ENCODE results near the gene SIPA1L3. TPM values are rescaled to one million over a fixed set of nuclear protein-coding genes. Genes with fewer than 3 reads are reported as not detected.

Gene SIPA1L3
- total RNA-seq, 1 donor from 2014 or later, result 8.8 TPM

GRCh38 chr19:38031423-38031770 lies 124.4 kb downstream of the SIPA1L3 start:
- Histone ChIP-seq H3K9me3 (replicated peaks) (no peaks in the 10 kb centered on the region), H3K27me3 (ENCODE audit: low read depth) (no peaks in the 10 kb centered on the region), H3K27ac (replicated peaks) (no peak overlapping the region), H3K4me3 (no peak overlapping the region), H3K36me3 (peaks cover 4% of the 10 kb centered on the region), H3K4me1 (peaks cover 8% of the 10 kb centered on the region)
- no peak for DNase-seq
- TF ChIP-seq CTCF (IDR thresholded peaks at IDR 0.05; ENCODE audit: borderline replicate concordance), result no peak
- intact Hi-C loops (cut with micrococcal nuclease), result no loop called here

DNA sequence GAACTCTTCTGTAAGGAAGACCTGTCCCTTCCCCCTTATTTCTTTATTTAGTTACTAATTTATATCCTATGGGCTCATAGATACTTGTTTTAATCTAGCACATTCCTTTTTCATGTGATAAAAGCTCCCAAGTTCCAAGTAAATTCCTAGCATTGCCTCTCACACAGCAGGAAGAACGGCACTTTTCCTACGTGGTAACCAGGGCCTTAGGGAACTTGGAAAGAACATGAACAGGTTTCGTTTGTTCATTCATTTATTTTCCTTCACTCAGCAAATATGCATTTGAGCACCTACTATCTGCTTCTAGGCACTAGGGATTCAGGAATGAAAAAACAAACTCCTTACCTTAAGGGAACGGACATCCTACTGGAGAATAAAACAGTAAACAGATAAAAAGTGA lies 125.1 kb downstream of the SIPA1L3 start:
- H3K27me3 ChIP-seq (ENCODE audit: low read depth), result no peaks in the 10 kb centered on the region
- no peaks in the 10 kb centered on the region for H3K9me3 ChIP-seq (replicated peaks)
- H3K27ac ChIP-seq (replicated peaks), result no peak overlapping the region
- intact Hi-C loops (cut with micrococcal nuclease), result no loop called here
- H3K4me1 ChIP-seq, result peaks cover 15% of the 10 kb centered on the region
- H3K36me3 ChIP-seq, result peaks cover 4% of the 10 kb centered on the region
- no peak for DNase-seq
- H3K4me3 ChIP-seq, result no peak overlapping the region
- TF ChIP-seq CTCF (IDR thresholded peaks at IDR 0.05; ENCODE audit: borderline replicate concordance), result no peak

- Histone ChIP-seq H3K27me3 (ENCODE audit: low read depth) (no peaks in the 10 kb centered on the region), H3K27ac (replicated peaks) (no peak overlapping the region), H3K36me3 (peaks cover 4% of the 10 kb centered on the region), H3K9me3 (replicated peaks) (no peaks in the 10 kb centered on the region), H3K4me3 (no peak overlapping the region), H3K4me1 (peaks cover 23% of the 10 kb centered on the region)
- TF ChIP-seq CTCF (IDR thresholded peaks at IDR 0.05; ENCODE audit: borderline replicate concordance), result no peak
- DNase-seq, result no peak
- intact Hi-C loops (cut with micrococcal nuclease), result no loop called here
Observed at GRCh38 chr19:38032951-38033350, 125.9 kb downstream of the SIPA1L3 start.

DNA sequence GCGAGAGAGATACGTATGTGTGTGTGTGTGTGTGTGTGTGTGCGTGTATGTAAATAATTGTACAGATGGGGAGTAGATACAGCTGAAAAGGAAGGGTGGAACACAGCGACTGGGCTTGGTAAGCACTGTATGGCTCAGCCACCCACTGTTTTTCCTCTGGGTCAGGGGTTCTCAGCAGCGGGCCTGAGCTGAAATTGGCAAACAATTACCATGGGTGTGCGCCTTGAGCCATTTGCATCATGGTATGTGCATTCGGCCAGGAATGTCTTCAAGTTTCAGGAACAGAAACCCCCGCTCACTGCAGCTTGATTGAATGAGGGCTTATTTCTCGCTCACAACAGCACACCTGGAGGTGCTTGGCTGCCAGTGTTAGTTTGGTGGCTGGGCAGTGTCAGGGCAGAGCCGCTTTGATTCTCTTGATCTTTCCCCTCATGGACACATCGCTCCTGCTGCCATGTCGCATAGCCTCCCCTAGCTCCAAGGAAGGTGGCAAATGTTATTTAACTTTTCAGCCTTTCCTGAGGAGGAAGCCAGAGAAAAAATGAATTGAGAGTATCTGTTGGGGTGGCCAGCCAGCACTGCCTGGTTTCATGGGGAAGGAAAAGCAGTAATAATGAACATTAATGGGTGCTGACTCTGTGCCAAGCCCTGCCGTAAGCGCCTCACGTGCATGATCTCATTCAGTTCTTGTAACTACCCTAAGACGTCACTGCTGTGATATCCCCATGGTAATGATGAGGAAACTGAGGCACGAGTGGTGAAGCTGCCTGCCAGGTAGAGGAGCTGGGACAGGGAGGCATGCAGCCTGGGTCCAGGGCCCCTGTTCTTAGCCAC lies 126.9 kb downstream of the SIPA1L3 start:
- no peak overlapping the region for H3K4me3 ChIP-seq
- H3K27ac ChIP-seq (replicated peaks), result no peak overlapping the region
- DNase-seq, result no peak
- TF ChIP-seq CTCF (IDR thresholded peaks at IDR 0.05; ENCODE audit: borderline replicate concordance), result no peak
- H3K4me1 ChIP-seq, result peaks cover 24% of the 10 kb centered on the region
- H3K36me3 ChIP-seq, result peaks cover 4% of the 10 kb centered on the region
- intact Hi-C loops (cut with micrococcal nuclease), result no loop called here
- no peaks in the 10 kb centered on the region for H3K27me3 ChIP-seq (ENCODE audit: low read depth)
- no peaks in the 10 kb centered on the region for H3K9me3 ChIP-seq (replicated peaks)

DNA sequence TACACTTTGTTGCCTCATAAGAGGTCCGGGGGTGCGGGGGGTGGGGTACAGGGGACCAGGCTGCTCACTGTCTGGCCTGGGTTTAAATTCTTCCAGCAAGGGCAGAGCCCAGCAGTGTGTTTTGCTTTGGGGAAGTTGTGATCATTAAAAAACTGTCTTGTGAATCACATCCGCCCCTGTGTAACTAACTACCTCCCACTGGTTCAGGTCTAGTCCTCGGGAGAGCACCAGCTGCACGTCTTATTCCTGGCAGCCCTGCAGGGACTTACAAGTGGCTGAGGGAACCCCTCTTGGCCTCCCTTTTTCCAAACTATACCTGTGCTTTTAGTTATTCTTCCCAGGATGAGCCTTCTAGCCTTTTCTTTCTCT lies 127.5 kb downstream of the SIPA1L3 start:
- Histone ChIP-seq H3K4me3 (no peak overlapping the region), H3K27ac (replicated peaks) (no peak overlapping the region), H3K36me3 (peaks cover 4% of the 10 kb centered on the region), H3K27me3 (ENCODE audit: low read depth) (no peaks in the 10 kb centered on the region), H3K9me3 (replicated peaks) (no peaks in the 10 kb centered on the region), H3K4me1 (peaks cover 24% of the 10 kb centered on the region)
- intact Hi-C loops (cut with micrococcal nuclease), result no loop called here
- no peak for DNase-seq
- no peak for TF ChIP-seq CTCF (IDR thresholded peaks at IDR 0.05; ENCODE audit: borderline replicate concordance)
